GM10266 (cell line): ENCODE results near the gene ANTXR1.

Source experiments
- DNase-seq: peaks from one replicate; pipeline ENCODE4 v3.0.0; 2012; ENCODE audit errors: extremely low spot score
- TF ChIP-seq, protein P1 (sequence below): IDR thresholded peaks from 2 replicates; pipeline ENCODE4 v1.5.1; 2012; ENCODE audit warnings: mild to moderate bottlenecking, low read depth; ENCODE audit not compliant: control insufficient read depth, insufficient read depth; ENCODE audit errors: missing control alignments

ANTXR1 gene

DNA sequence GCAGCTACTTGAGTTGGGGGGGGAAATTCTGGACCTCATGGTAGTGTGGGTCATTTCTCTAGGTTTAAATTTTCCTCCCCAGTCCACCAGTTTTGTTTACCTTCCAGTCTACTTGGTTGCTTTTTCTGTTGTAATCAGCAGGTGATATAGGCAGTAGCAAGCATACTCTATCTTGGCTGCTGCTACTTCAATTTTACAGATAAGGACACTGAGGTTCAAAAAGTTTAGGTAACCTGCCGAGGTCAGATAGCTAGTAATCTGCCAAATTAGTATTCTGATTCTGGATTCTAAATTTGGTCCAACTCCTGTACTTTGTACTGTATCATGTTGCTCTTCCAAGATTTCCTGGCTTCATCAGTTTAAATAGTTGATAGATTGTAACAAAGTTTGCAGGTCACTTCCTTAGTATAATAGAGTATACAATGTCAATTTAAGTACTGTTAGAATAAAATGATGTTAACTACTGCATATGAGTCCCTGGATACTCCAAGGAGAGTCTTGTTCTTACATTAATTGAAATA, 34.7 kb downstream of the ANTXR1 start:
- DNase-seq = no peak
- TF ChIP-seq, protein P1, sequence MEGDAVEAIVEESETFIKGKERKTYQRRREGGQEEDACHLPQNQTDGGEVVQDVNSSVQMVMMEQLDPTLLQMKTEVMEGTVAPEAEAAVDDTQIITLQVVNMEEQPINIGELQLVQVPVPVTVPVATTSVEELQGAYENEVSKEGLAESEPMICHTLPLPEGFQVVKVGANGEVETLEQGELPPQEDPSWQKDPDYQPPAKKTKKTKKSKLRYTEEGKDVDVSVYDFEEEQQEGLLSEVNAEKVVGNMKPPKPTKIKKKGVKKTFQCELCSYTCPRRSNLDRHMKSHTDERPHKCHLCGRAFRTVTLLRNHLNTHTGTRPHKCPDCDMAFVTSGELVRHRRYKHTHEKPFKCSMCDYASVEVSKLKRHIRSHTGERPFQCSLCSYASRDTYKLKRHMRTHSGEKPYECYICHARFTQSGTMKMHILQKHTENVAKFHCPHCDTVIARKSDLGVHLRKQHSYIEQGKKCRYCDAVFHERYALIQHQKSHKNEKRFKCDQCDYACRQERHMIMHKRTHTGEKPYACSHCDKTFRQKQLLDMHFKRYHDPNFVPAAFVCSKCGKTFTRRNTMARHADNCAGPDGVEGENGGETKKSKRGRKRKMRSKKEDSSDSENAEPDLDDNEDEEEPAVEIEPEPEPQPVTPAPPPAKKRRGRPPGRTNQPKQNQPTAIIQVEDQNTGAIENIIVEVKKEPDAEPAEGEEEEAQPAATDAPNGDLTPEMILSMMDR = no peak

DNA sequence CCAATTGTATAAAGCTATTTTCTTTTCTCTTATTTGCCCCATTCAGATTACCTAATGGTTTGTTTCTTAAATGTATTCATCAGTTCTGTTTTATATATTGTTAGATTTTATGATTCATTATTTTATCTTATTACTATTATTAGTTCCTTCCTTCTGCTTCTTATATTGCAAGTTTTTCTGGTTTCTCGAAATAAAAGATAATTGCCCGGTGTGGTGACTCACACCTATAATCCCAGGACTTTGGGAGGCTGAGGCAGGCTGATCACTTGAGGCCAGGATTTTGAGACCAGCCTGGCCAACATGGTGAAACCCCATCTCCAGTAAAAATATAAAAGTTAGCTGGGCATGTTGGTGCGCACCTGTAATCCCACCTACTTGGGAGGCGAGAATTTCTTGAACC, 37.8 kb downstream of the ANTXR1 start:
- DNase-seq = no peak
- TF ChIP-seq, protein P1 = no peak

DNA sequence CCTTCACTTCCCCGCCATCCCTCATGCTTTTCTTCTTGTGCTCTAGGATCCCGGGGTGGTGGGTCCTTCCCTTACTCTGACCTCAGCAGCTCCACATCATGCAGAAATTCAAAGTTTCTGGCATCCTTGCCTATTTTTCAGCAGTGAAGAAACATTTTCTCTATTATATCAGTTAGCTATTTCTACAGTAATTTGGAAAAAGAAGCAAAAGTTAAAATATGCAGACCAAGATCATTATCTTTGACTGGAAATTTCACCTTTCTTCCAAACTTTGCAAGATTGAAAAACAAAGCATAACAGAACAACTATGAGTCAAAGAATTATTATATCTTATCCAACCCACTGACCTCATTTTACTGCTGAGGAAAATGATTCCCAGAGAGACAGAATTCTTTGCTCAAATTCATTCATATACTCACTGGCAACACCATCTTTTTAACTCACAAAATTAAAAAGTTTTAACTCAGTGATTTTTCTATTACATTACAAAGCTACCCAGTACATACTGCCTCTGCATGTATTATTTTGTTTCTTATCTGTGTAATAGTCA, 40.5 kb downstream of the ANTXR1 start:
- no peak for DNase-seq
- TF ChIP-seq, protein P1 = no peak

DNA sequence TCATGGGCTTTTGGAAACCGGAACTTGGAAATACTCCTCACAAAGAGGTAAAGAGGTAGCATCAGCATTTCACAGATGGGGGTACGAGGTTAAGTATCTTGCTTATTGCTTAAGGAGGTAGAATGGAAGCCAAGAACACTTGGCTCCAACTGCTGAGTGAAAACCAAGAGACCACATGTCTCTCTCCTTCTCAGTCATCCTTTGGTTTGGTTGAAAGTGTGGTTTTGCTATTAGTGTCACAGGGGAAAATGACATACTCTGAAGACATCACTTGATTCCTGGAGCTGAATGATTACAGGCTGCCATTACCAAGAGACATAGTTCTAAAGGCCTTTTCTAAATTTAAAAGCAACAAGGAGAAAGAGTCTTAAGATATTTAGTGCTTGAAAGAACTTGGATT, 41.5 kb downstream of the ANTXR1 start:
- TF ChIP-seq, protein P1 = no peak
- DNase-seq = peak; percentile 19

DNA sequence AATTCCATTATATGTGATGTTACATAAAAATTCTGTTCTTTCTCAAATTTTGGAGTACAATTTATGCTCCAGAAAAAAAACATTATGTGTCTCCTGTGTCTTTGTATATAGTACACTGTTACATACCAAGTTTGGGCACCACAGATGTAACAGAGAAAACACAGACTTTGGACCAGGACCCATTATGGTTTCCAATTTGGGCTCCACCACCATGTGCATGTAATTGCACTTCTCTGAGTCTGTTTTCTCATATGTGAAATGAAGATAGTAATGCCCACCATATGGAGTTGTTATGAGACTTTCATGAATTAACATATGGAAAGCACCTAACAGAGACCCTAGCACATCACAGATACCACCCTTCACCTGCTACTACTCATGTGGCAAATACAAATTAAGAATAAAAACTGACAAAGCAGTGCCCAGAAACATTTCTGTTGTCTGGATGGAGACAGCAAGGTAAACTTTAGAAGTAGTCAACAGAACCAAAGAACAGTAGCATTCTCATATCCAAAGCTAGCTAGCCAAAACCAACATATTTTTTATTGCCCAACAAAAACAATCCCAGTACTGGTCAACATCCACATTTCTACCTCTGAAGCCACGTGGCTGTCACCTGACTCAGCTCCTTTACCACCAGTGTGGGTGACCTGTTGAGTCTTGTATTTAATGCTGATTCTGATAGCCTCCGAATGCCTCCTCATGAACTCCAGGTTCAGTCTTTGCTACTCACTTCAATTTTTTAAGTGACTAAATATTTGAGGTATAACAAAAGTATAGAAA, 42.9 kb downstream of the ANTXR1 start:
- TF ChIP-seq, protein P1 = no peak
- DNase-seq = no peak

DNA sequence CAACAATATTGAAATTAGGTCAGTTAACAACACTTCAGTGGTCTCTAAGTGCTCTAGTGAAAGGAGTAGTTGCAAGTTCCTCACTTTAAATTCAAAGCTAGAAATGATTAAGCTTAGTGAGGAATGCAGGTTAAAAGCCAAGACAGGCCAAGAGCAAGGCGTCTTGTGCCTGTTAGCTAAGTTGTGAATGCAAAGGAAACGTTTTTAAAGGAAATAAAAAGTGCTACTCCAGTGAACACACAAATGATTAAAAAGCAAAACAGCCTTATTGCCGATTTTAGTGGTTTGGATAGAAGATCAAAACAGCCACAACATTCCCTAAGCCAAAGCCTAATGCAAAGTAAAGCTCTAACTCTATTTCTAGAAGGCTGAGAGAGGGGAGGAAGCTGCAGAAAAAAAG, 44.7 kb downstream of the ANTXR1 start:
- TF ChIP-seq, protein P1 = no peak
- no peak for DNase-seq

DNA sequence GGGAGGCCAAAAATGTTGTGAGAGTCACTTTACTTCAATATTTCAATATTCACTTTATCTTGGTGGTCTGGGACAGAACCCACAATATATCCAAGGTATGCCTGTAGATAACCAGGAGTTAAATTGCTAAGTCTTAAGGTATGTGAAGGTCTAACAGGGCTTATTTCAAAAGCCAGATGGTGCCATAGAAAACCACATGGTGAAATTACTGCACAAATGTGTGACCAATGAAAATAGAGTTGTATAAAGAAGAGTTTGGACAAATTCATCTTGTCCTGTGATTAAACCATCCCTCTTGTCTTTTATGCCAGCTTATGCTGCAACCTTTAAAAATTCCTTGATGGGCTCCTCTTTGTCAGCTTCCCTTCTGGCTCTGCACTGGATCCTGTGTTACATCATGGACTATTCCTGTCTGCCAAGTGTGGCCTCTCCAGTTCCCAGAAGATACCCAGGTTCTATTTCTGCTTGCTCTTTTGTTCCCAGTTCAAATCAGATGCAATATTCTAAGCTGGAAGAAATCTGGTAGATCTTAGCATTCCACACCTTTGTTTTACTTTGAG, 46.8 kb downstream of the ANTXR1 start:
- TF ChIP-seq, protein P1 = no peak
- no peak for DNase-seq
